Natural killer cell (primary cell): ENCODE results near the gene SEMA4G. TPM values are rescaled to one million over a fixed set of nuclear protein-coding genes. Genes with fewer than 3 reads are reported as not detected.
A peak's percentile ranks its signal among the peaks of the same experiment; 100 is the strongest.

Experiments
- ATAC-seq, 3 donors: fragments of 150-1000 bp in 2 of 3; fragments of 200-7000 bp in 1 of 3; cut with Tn5 transposase; 1 replicate in 1 of 3; 2 replicates in 2 of 3; pipeline ENCODE4 v1.10.0; 2021; ENCODE audit warnings: mild to moderate bottlenecking in 2 of 3, moderate library complexity in 2 of 3
- DNase-seq, 2 donors: peaks; one replicate each; pipeline versions ENCODE4 v3.0.0 to v3.0.0-alpha.2; 2013 to 2021; ENCODE audit warnings: mixed read lengths in 1 of 2
- H3K27ac ChIP-seq: one replicate; pipeline ENCODE4 v1.5.1; 2013; ENCODE audit warnings: mild to moderate bottlenecking, low read length
- H3K27me3 ChIP-seq: one replicate; pipeline ENCODE4 v1.6.1; 2013; ENCODE audit warnings: low read length; ENCODE audit not compliant: control insufficient read depth, insufficient read depth
- H3K36me3 ChIP-seq: one replicate; pipeline ENCODE4 v1.6.1; 2013; ENCODE audit warnings: low read length; ENCODE audit not compliant: control insufficient read depth, insufficient read depth
- H3K4me1 ChIP-seq: one replicate; pipeline ENCODE4 v1.6.1; 2013; ENCODE audit warnings: low read length; ENCODE audit not compliant: control insufficient read depth, insufficient read depth
- H3K4me3 ChIP-seq: one replicate; pipeline ENCODE4 v1.5.1; 2013; ENCODE audit warnings: low read length
- H3K9me3 ChIP-seq: one replicate; pipeline ENCODE4 v1.6.1; 2013; ENCODE audit warnings: low read length; ENCODE audit not compliant: control insufficient read depth, insufficient read depth
- H3K27ac Mint-ChIP-seq, 2 donors: one replicate each; pipeline ENCODE4 v1.8.0; 2022; ENCODE audit warnings: mild to moderate bottlenecking in 2 of 2, mixed read lengths in 2 of 2, moderate library complexity in 1 of 2
- H3K27me3 Mint-ChIP-seq, 2 donors: one replicate each; pipeline ENCODE4 v1.8.0; 2022; ENCODE audit warnings: low read depth in 2 of 2, mixed read lengths in 2 of 2
- H3K36me3 Mint-ChIP-seq: one replicate; pipeline ENCODE4 v1.8.0; 2022; ENCODE audit warnings: mixed read lengths
- H3K4me1 Mint-ChIP-seq, 2 donors: one replicate each; pipeline ENCODE4 v1.8.0; 2022; ENCODE audit warnings: mixed read lengths in 2 of 2
- H3K4me3 Mint-ChIP-seq: one replicate; pipeline ENCODE4 v1.8.0; 2022; ENCODE audit warnings: mild to moderate bottlenecking, moderate library complexity, mixed read lengths
- H3K9me3 Mint-ChIP-seq, 2 donors: one replicate each; pipeline ENCODE4 v1.8.0; 2022; ENCODE audit warnings: mixed read lengths in 2 of 2
- CTCF ChIP-seq: fragments of 200-600 bp; IDR thresholded peaks from one replicate; pipeline ENCODE4 v1.8.0; 2022; ENCODE audit warnings: antibody characterized with exemption
- WGBS: methylation state at CpG from one replicate; pipeline ENCODE4 v1.1.7; 2013; ENCODE audit warnings: missing lambda C conversion rate; ENCODE audit not compliant: insufficient coverage; 5-methylcytosine and 5-hydroxymethylcytosine counted together
- intact Hi-C: fragments of 100-400 bp; cut with micrococcal nuclease; formaldehyde crosslinking; loops from one replicate; pipeline ENCODE4 v1.14.2; 2022
- total RNA-seq, 4 donors: library from RNA; stranded (reverse); fragments of 120-200 nt in 1 of 4; gene quantifications; one replicate each; pipeline versions ENCODE4 v1.2.3 to v1.2.4, GENCODE V29; 2013 to 2022

SEMA4G gene
- total RNA-seq, 3 donors from 2014 or later (not counting 1 experiment from before 2014, with no cell fraction given): 0.53 to 1.7 TPM; not detected in 1

GRCh38 chr10:100985336-100985735 lies 16.0 kb downstream of the SEMA4G start:
- H3K36me3 ChIP-seq: peaks cover 16% of the 10 kb centered on the region
- intact Hi-C loops: no loop called here
- no peak overlapping the region for H3K4me3 ChIP-seq
- TF ChIP-seq CTCF: no peak
- H3K27me3 Mint-ChIP-seq: no peaks in the 10 kb centered on the region
- peaks cover 10 to 26% of the 10 kb centered on the region in 2 donors for H3K4me1 Mint-ChIP-seq
- H3K27ac Mint-ChIP-seq: no peak overlapping the region
- DNase-seq (no peak), ATAC-seq (no peak)
- H3K27ac ChIP-seq: no peak overlapping the region
- no peaks in the 10 kb centered on the region for H3K27me3 ChIP-seq
- peaks cover 9% of the 10 kb centered on the region for H3K36me3 Mint-ChIP-seq
- no peaks in the 10 kb centered on the region for H3K9me3 ChIP-seq
- WGBS: 100% methylated on average over 2 of the region's 5 CpGs
- H3K9me3 Mint-ChIP-seq: peaks cover 0 to 3% of the 10 kb centered on the region in 2 donors
- peak overlapping the region; percentile 50 for H3K4me3 Mint-ChIP-seq
- peaks cover 23% of the 10 kb centered on the region for H3K4me1 ChIP-seq

GRCh38 chr10:100986623-100986951 lies 17.3 kb downstream of the SEMA4G start:
- no peak for DNase-seq
- TF ChIP-seq CTCF: no peak
- Mint-ChIP-seq H3K4me3 (peak overlapping the region; percentile 89), H3K27ac (peak overlapping the region in 1 of 2 donors; percentile 91), H3K36me3 (peaks cover 9% of the 10 kb centered on the region), H3K9me3 (peaks cover 0 to 3% of the 10 kb centered on the region in 2 donors), H3K27me3 (no peaks in the 10 kb centered on the region), H3K4me1 (peaks cover 10 to 26% of the 10 kb centered on the region in 2 donors)
- Histone ChIP-seq H3K9me3 (no peaks in the 10 kb centered on the region), H3K27ac (peak overlapping the region; percentile 6), H3K27me3 (no peaks in the 10 kb centered on the region), H3K36me3 (peaks cover 19% of the 10 kb centered on the region), H3K4me3 (peak overlapping the region; percentile 78), H3K4me1 (peaks cover 23% of the 10 kb centered on the region)
- 33% methylated on average over 17 of the region's 17 CpGs for WGBS
- intact Hi-C loops: no loop called here
- ATAC-seq: no peak

GRCh38 chr10:100986952-100987684 lies 17.8 kb downstream of the SEMA4G start, which contains the start of the genes MRPL43 and TWNK:
TSS of gene MRPL43 (minus strand) at chr10:100987497. CDS start at chr10:100987443, 54 bp downstream.
TSS of gene TWNK (plus strand) at chr10:100987543. CDS start at chr10:100988211, 668 bp downstream.
- no peaks in the 10 kb centered on the region for H3K27me3 Mint-ChIP-seq
- no peak for TF ChIP-seq CTCF
- DNase-seq (peak; percentile 76 to 91), ATAC-seq (peak; percentile 89 to 97 (median 97))
- H3K36me3 ChIP-seq: peaks cover 19% of the 10 kb centered on the region
- H3K4me3 ChIP-seq: peak within 1 kb of the TSS; percentile 78
- H3K36me3 Mint-ChIP-seq: peaks cover 9% of the 10 kb centered on the region
- intact Hi-C loops: loop anchor here (1.0 kb wide), 1 partner anchor 11 kb away; no protein-coding TSS in a partner anchor
- peaks cover 23% of the 10 kb centered on the region for H3K4me1 ChIP-seq
- peak within 1 kb of the TSS; percentile 6 for H3K27ac ChIP-seq
- H3K9me3 ChIP-seq: no peaks in the 10 kb centered on the region
- H3K4me1 Mint-ChIP-seq: peaks cover 10 to 26% of the 10 kb centered on the region in 2 donors
- under 1% methylated on average over 75 of the region's 75 CpGs for WGBS
- H3K27ac Mint-ChIP-seq: peak within 1 kb of the TSS; percentile 76 to 91
- H3K9me3 Mint-ChIP-seq: peaks cover 0 to 3% of the 10 kb centered on the region in 2 donors
- H3K27me3 ChIP-seq: no peaks in the 10 kb centered on the region
- peak within 1 kb of the TSS; percentile 89 for H3K4me3 Mint-ChIP-seq
